RCC 7860 (cell line): ENCODE data around the gene TPPP.

Source experiments
- DNase-seq: peaks from one replicate; pipeline ENCODE4 v3.0.0-alpha.2; 2015; ENCODE audit warnings: low spot score
- FAIRE-seq: peaks from 2 replicates; lab custom pipeline; 2012; peaks lifted over from hg19 to GRCh38; lab: Jason Lieb, UNC

TPPP gene

DNA sequence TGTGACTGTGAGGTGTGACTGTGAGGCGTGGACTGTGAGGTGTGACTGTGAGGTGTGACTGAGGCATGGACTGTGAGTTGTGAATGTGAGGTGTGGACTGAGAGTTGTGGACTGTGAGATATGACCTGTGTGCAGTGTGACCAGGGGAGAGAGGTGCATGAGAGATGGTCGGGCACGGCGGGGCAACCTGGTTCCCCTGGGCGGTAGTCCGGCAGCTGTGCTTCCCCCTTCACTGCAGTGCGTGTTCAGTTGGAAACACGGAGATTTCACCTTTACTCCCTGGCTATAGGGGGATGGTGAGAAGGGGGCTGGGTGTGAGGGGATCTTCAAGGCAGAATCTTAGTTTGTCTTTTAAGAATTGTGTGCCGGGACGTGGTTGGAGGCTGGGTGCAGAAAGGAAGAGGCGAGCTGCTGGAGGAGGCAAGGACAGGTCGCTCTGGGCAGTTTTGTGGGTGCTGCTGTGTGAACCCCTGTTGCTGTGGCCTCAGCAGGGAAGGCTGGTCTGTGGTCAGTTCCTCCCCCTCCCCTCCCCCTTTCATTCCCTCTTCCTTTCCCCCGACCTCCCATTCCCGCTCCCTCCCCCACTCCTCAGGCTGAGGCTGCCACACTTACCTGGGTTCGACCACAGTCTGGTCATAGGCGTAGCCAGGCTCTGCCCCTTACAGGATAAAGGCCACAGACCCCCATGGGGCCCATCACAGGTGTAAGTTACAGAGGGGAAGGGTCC lies 41.7 kb downstream of the TPPP start:
- DNase-seq (no peak), FAIRE-seq (no peak)

DNA sequence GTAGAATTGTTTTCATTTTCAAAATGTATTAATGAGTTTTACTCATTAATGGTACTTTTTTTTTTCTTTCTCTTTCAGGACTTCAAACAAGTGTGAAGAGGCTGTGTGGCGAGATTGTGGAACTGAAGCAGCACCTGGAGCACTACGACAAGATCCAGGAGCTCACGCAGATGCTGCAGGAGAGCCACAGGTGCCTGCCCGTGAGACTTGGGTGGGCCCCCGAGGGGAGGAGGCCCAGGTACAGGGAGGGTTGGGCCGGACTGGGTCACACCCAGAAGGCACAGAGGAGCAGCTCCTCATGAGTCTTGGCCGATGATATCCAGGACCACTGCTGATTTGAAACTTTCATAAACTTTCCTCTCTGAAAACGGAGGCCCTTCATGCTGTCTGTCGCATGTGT lies 45.4 kb downstream of the TPPP start:
- FAIRE-seq: no peak
- no peak for DNase-seq

DNA sequence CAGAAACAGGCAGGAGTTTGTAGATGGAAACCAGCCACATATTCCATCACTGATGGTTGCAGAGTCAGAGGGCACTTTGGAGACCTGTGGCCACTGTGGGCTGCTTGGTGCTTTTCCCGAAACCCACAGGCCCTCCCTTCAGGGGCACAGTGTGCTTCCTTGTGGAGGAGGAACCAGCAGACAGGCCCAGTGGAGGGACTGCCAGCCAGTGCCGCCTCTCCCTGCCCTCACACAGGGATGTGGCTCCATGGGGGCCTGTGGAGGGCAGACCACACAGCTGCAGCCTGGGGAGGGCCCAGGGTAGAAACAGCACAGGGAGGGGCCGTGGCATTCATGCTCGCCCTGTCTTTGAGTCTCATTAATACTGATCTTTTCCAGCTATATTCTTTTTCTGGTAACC lies 45.8 kb downstream of the TPPP start:
- FAIRE-seq: no peak
- no peak for DNase-seq

DNA sequence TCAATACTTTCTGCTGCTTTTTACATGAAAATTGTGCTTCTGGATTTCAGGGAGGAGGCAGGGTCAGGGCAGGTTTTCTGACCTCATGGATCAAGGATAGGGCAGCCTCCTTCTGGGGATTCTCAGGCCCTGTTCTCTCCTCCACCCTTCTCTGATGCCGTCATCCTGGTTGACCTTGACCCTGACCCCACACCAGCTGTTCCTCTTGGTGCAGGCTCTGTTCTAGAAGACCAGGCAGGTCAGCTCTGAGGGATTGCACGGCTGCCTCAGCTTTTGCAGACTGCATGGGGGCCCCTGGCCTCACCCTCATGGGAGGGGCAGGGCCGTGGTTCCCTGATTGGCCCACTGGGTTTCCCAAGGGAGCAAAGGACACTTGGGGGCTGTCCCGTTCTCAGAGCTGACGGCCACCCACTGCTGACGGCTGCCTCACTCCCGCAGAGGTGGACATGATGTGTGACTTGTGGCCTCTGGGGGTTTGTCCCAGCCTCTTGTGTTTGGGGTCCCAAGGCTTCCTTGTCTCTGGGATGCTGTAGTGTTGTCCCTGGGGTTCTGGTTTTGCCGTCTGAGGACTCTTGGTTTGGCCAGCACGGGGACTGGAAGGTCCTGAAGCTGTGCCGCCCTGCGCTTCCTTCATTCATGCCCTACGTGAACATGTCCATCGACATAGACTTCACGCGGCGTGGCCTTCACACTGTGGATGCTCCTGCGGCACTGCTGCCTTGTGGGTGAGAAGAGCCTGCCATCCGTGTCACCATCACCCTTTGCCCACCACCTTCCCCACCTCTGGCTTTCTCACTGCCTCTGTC lies 46.6 kb downstream of the TPPP start:
- FAIRE-seq (no peak), DNase-seq (no peak)

DNA sequence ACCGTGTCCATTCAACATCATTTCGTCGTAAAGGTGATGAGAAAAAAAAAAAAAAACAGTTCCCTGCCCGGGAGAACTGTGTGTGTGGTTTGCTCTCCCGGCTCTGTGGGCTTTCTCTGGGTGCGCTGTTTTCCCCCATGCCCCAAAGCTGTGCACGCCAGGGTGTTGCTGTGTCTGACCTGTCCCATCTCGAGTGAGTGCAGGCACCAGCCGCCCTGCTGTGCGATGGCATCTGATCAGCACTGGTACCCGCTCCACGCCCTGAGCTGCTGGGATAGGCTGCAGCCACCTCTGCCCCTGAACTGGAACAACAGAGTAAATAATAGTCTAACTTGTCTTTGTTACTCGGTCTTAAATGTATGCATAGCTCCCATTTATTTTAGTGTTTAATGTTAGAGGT lies 47.7 kb downstream of the TPPP start:
- FAIRE-seq (no peak), DNase-seq (no peak)

DNA sequence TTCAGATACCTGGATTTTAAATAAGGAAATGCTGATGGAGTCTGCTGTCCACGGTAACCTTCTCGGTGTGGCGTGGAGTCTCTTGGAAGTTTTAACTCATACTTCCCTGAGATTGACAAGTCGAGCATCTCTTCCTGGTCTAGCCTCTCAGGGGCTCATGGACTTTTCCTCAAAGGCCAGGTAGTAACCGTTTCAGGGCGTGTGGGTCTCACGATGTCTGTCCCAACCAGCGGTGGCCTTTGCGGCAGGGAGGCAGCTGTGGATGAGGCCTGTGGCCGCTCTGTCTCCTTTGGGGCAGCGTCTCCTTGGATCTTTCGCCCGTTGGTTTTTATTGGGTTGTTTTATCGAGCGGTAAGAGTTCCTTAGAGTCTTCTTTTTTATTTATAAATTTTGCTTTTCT lies 48.2 kb downstream of the TPPP start:
- no peak for FAIRE-seq
- DNase-seq: no peak

DNA sequence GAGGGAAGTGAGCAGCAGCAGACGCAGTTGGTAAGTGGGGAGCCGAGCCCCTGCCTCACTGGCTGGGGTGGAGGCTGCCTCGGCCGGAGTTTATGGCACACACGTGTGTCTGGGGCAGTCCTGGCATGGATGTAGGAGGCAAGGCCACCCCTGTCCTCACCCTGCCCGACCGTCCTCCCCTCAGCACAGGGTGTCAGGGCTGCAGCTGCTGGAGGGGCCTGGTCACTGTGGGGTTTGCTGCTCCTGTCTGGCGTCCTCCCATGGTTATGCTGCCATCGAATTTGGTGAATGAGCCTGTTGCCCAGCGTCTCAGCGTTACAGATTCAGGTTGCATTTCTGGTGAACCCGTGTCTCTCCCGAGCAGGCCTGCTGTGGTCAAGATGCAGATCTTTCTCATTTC lies 48.6 kb downstream of the TPPP start:
- no peak for FAIRE-seq
- no peak for DNase-seq

DNA sequence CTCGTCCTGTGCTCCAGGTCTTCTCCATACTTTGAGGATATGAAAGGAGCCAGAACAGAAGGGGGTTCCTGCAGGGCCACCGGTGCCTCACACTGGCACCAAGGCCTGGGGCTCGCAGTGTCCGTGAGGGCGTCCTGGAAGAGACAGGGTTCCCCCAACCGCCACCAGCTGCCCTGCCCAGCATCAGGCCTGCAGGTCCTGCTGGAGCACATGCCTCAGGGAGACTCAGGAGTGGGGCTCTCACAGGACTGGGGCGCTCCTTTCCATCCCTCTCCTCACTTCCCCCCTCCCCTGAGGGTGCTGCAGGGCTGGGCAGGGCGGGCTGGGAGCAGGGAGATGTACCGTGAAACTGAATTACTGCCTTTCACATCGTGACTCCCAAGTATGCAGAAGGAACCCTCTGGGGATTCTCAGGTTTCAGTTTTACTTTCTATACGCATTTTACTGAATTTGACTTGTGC lies 49.3 kb downstream of the TPPP start:
- FAIRE-seq (no peak), DNase-seq (no peak)

DNA sequence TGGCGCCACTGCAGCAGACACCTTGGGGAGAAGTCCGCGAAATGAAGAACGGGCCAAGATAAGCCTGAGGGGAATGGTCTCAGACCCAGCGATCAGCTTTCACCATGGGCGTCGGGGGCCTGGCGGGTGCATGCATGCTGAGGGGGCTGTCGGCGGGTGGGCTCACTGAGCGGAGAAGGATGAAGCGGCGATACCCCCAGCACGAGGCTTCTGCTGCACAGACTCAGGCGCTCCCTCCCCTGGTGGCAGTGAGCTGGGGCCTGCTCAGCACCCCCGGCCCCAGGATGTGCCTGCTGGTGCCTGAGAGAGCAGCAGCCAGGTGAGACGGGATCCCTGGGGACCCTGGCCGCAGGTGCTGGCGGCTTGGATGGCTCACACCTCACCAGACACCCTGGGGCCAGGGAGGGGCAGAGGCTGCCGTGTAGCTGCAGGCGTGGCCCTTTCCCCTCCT lies 49.8 kb downstream of the TPPP start:
- DNase-seq: no peak
- no peak for FAIRE-seq

DNA sequence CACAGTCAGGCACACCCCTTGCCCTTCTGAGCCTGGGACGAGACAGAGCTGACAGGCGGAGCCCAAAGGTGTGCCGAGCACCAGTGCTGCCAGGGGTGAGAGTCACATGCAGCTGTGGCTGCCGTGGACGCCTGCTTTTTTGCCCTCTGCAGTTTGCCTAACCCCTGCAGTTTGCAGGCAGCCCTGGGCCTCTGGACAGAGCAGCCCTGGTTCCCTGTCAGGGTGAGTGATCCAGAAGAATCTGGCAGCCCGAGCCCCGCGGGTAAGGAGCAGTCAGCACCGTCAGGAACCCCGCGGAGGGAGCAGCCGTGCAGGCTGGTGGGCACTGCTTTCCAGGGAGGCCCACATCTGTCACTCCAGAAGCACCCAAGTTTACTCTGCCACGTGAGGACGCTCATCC lies 50.7 kb downstream of the TPPP start:
- no peak for FAIRE-seq
- DNase-seq: no peak

DNA sequence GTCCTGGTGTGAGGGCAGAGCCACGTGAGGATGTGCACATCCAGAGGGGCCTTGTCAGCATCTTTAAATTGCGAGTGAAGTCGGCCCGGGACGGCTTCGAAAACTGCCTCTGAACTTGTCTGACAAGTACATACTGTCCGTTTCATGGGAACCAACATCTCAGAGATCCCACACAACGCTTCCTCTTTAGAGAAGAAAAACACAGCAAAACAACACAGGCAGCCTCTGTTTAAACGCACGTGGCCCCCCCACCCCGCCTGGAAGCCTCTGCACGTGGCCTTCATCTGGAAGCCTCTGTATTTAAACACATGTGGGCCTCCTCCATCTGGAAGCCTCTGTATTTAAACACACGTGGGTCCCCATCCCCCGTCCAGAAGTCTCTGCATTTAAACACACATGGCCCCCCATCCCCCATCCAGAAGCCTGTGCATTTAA lies 51.8 kb downstream of the TPPP start:
- FAIRE-seq: no peak
- DNase-seq: no peak

DNA sequence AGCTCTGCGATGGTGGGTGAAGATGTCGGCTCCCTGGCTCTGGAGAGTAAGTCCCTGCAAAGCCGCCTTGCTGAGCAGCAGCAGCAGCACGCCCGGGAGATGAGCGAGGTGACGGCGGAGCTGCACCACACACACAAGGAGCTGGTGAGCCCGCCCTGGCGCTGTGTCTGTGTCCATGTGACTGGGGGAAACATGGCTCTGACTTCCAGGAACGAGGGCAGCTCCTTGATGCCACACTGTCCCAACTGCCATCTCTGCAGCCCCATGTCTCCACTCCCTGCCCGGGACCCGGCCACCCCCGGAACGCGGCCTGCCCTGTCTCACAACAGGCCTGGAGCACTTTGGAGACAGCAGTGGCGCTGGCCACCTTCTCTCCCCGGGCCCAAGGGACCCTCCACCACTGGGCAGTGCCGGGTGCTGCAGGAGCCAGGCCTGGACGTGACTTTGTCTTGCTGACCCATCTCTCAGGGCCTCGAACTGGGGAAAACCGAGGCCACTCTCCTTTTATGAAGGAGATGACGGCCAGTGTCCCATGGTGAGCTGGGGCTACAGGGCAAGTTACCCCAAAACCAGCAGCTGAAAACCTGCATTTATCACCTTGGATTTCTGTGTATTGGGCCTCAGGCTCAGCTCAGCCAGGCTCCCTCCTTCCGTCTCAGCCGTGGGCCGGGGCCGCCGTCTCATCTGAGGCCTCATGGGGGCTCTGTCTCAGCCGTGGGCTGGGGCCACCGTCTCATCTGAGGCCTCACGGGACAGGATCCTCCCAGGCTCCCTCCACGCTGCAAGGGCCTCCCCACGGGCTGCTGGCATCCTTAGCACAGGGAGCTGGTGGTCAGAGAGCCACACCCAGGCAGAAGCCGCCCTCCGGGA lies 52.5 kb downstream of the TPPP start:
- DNase-seq (no peak), FAIRE-seq (no peak)

DNA sequence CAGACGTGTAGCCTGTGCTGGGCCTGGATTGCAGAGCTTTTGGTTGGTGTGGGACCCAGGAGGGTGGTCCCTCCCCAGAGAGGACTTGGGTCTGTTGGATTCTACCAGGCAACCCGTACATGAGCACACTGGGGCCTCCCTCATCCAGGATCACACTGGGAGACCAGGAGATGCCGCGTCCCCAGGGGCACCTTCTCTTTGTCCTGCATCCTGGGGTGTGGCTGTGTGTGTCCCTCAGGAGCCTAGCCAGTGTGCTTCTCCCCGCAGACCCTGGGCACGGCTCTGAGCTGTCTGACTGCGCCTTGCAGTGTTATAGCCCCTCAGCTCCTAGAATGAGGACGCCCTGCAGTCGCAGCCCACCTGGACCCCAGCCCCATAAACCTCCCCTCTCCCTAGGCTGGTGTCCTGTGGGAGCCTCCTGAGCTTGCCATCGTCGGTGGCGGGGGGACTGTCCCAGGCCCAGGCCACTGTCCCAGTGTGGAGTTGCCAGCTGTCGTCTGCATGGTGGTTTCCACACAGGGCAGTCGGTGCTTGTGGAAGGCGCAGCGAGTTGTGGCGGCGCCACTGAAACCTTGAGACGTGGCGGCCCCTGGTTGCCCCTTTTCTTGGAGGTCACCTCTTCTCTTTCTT lies 53.5 kb downstream of the TPPP start:
- DNase-seq (no peak), FAIRE-seq (no peak)

DNA sequence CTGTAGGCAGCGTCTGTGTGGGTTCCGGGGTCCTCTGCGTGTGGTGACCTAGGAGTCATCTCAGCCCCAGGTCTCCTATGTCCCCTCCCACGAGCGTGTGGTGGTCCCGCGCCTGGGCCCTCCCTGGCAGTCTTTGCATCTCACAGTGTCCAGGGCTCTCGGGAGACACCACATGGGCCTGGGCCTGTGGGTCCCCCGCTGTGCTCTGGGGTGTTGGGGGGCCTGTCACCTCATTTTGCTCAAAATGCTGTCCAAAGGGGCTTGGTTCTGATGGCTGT lies 54.0 kb downstream of the TPPP start:
- DNase-seq: no peak
- no peak for FAIRE-seq

DNA sequence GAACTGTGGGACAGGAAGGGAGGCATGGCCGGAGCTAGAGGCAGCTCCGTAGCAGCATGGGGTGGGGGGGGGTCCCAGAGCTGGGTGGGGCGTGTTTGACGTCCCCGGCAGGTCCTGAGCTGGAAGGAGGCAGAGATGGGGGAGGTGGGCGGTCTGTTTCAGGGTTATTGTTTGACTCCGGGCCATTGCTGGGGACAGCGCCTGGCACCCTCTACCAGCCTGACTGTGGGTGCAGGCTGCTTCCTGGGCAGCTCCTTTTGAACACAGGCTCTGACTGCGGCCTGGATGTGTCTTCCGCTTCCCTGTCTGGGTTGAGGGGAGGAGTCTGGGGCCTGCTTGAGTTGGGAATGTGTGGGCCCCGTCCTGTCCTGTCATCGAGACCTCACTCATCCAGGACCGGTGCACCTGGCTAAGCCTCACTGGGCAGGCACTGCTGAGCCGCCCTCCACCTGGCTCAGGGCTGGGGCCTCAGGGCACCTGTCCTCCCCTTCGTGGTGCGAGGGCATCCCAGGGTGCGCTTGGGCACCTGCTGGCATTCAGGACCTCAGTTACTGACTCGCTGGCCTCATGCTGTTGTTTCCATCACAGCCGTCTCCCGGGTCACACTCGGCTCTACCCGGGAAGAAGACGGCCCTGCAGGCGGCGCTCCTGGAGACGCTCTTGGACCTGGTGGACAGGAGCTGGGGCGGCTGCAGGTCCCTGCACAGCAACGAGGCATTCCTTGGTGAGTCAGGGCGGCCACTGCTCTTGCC lies 54.5 kb downstream of the TPPP start:
- DNase-seq (no peak), FAIRE-seq (no peak)

DNA sequence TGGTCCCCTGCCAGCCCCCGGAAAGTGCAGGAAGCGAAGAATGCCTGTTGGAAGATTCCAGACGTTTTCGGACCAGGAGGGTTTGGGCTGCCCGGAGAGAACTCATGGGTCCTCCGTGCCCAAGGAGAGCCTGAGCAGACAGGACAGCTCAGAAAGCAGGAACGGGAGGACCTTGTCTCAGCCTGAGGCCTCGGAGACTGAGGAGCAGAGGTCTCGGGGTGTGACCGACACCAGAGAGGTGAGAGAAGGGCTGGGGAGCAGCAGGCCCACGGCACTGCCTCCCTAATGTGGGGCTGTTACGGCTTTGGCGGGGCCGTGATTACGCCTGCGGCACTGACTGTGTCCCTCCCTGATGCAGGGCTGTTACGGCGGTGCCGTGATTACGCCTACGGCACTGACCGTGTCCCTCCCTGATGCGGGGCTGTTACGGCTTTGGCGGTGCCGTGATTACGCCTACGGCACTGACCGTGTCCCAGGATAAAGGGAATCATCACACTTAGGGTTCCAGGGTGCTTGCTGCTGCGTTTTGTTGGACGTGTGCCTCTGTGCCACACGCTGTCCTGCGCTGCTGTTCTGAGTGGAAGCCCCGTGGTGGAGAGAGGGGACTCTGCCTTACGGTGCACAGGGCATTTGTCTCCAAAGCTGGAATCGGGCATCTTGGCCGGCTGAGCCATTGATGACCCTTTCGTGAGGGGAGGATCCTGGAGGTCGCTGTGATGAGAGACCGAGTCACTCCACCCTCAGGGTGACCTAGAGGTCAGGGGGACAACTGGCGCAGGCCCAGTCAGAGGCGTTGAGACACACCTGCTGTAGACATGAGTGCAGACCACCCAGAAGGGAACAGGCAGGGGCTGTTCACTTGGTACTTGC lies 55.3 kb downstream of the TPPP start:
- DNase-seq (no peak), FAIRE-seq (no peak)

DNA sequence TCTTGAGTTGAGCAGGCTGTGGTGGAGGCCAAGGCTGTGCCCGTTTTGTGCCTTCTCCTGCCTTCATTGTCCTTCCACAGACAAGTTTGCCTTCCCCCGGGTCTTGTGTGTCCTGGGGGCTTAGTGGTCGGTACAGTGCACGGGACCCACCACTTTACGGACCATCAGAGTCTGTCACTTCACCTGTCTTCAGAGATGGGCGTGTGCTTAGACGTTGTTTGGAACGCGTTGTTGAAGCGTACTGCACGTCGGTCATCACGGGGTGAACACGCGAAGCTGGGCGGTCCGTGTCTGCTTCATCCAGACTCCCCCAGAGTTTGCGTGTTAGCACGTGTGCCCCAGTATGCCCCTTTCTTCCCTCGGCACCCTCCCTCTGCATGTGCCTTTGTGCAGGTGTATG lies 56.2 kb downstream of the TPPP start:
- DNase-seq (no peak), FAIRE-seq (no peak)

DNA sequence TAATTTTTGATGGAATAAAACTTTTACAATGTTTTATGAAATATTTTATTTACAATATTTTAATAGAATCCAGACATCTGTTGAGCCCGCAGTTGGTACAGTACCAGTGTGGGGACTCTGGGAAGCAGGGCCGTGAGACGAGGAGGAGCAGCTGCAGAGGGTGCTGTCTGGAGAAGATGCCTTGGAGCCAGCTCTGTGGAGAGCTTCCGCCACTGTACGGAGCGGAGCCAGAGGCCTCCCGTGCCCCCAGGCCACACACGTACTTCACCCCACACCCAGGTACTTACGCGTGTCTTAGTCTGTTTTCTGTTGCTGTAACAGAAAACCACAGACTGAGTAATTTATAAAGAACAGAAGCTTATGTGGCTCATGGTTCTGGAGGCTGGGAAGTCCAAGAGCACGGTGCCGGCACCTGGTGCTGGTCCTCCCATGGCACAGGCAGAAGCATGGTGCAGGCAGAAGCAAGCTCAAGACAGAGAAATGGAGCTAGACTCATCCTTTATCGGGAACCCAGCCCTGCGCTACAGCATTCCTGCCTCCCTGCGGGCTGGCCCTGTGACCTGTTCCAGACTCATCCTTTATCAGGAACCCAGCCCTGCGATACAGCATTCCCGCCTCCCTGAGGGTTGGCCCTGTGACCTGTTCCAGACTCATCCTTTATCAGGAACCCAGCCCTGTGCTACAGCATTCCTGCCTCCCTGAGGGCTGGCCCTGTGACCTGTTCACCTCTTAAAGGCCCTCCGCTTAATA lies 57.7 kb downstream of the TPPP start:
- no peak for FAIRE-seq
- no peak for DNase-seq

DNA sequence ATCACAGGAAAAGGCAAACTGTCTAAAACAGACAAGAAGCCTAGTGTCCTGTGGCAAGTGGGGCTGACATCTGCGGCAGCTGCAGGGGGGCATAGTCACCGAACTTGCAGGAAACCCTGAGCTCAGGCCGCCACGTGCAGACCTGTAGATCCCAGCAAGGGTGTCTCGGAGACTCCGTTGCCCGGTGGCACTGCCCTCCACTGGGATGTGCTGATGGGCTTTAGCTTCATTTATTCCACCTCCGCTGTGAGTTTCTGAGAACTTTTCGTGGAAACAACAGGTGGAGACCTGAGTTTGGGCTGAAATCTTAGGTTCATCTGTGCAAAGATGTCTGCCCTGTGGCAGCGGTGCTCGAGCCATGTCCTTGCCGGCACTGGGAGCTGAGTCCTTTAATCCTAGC lies 59.0 kb downstream of the TPPP start:
- DNase-seq: no peak
- no peak for FAIRE-seq
